ENCODE data around the gene COBL.

Gene COBL

DNA sequence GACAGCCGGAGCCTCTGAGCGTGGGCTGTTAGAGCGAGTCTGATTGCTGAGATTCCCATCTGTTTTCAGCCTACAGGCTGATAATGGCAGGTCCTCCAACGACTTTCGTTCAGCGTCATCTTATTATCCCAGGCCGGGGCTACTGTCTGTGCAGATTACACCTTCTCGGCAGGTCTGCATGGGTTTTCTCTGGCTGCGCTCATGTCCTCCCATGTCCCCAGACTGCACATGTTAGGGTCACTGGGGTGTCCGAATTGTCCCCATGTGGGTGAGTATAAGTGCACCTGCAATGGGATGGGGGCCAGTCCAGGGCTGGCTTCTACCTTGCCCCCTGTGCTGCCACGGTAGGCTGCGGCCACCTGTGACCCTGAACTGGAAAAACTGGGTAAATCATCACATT, 257.8 kb downstream of the COBL start:
- Histone ChIP-seq H3K27ac (ENCODE audit: low read depth, low read length) (no peak overlapping the region), H3K4me3 (ENCODE audit: low read depth in 1 of 5, low read length in 5 of 5) (no peak overlapping the region), H3K9me3 (ENCODE audit: control insufficient read depth in 5 of 5, low read length in 5 of 5) (no peaks in the 10 kb centered on the region), H3K4me1 (ENCODE audit: control insufficient read depth in 5 of 5, insufficient read depth in 5 of 5, low read length in 5 of 5) (peaks cover 0 to 6% (median 0%) of the 10 kb centered on the region in 5 donors), H3K36me3 (ENCODE audit: control insufficient read depth in 5 of 5, insufficient read depth in 5 of 5, low read length in 5 of 5) (no peaks in the 10 kb centered on the region), H3K27me3 (ENCODE audit: control insufficient read depth in 5 of 5, insufficient read depth in 4 of 5, low read length in 5 of 5) (no peaks in the 10 kb centered on the region), H3K9ac (ENCODE audit: low read length in 5 of 5) (no peak overlapping the region)

- H3K4me3 ChIP-seq (ENCODE audit: low read depth in 1 of 5, low read length in 5 of 5) = no peak overlapping the region
- H3K27me3 ChIP-seq (ENCODE audit: control insufficient read depth in 5 of 5, insufficient read depth in 4 of 5, low read length in 5 of 5) = no peaks in the 10 kb centered on the region
- no peaks in the 10 kb centered on the region for H3K9me3 ChIP-seq (ENCODE audit: control insufficient read depth in 5 of 5, low read length in 5 of 5)
- H3K4me1 ChIP-seq (ENCODE audit: control insufficient read depth in 5 of 5, insufficient read depth in 5 of 5, low read length in 5 of 5) = peaks cover 0 to 6% (median 0%) of the 10 kb centered on the region in 5 donors
- no peak overlapping the region for H3K27ac ChIP-seq (ENCODE audit: low read depth, low read length)
- no peaks in the 10 kb centered on the region for H3K36me3 ChIP-seq (ENCODE audit: control insufficient read depth in 5 of 5, insufficient read depth in 5 of 5, low read length in 5 of 5)
- H3K9ac ChIP-seq (ENCODE audit: low read length in 5 of 5) = no peak overlapping the region
Observed at GRCh38 chr7:51055039-51055840, 261.4 kb downstream of the COBL start.

DNA sequence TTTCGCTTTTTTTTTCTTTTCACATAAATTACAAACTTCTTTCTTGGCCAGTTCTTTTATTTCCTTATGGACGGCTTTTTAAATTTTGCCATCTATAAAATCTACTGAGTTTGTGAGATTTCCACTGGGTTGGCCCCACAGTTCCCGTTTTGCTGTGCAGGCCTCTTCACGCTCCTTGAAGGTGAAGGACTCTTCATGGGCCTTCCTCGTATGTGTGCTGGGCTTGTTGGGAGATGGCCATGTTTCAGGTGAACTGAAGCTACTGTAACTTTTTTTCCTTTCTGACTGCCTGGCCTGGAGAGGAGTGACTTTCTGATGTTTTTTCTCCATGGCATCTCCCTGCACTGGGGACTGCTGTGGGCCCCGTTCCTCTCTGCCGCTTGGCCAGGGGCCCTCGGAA, 262.4 kb downstream of the COBL start:
- Histone ChIP-seq H3K9ac (ENCODE audit: low read length in 5 of 5) (no peak overlapping the region), H3K4me3 (ENCODE audit: low read depth in 1 of 5, low read length in 5 of 5) (no peak overlapping the region), H3K27ac (ENCODE audit: low read depth, low read length) (no peak overlapping the region), H3K4me1 (ENCODE audit: control insufficient read depth in 5 of 5, insufficient read depth in 5 of 5, low read length in 5 of 5) (no peaks in the 10 kb centered on the region), H3K27me3 (ENCODE audit: control insufficient read depth in 5 of 5, insufficient read depth in 4 of 5, low read length in 5 of 5) (peaks cover 0 to 2% (median 0%) of the 10 kb centered on the region in 5 donors), H3K36me3 (ENCODE audit: control insufficient read depth in 5 of 5, insufficient read depth in 5 of 5, low read length in 5 of 5) (no peaks in the 10 kb centered on the region), H3K9me3 (ENCODE audit: control insufficient read depth in 5 of 5, low read length in 5 of 5) (no peaks in the 10 kb centered on the region)

GRCh38 chr7:51053160-51053925, 263.3 kb downstream of the COBL start:
- Histone ChIP-seq H3K27me3 (ENCODE audit: control insufficient read depth in 5 of 5, insufficient read depth in 4 of 5, low read length in 5 of 5) (peaks cover 0 to 3% (median 0%) of the 10 kb centered on the region in 5 donors), H3K27ac (ENCODE audit: low read depth, low read length) (no peak overlapping the region), H3K36me3 (ENCODE audit: control insufficient read depth in 5 of 5, insufficient read depth in 5 of 5, low read length in 5 of 5) (no peaks in the 10 kb centered on the region), H3K4me3 (ENCODE audit: low read depth in 1 of 5, low read length in 5 of 5) (no peak overlapping the region), H3K9ac (ENCODE audit: low read length in 5 of 5) (no peak overlapping the region), H3K4me1 (ENCODE audit: control insufficient read depth in 5 of 5, insufficient read depth in 5 of 5, low read length in 5 of 5) (no peaks in the 10 kb centered on the region), H3K9me3 (ENCODE audit: control insufficient read depth in 5 of 5, low read length in 5 of 5) (no peaks in the 10 kb centered on the region)

DNA sequence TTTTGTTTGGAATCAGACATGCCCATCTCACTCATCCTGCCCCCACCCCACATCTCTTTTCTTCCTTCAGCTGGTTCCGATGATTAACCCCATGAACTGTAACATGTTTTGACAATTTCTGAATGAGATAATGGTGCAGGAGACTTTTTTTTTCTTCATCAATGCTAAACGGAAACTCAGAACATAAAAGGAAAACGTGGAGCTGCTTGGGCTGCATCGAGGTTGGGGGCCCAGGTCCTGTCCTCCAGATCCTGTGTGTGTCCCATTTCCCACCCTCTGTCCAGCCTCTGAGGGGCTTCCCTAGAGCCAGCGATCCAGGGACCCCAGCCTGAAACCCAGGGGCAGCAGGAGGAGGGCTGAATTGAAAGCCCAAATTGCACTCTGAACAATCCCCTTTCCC, 270.1 kb downstream of the COBL start:
- Histone ChIP-seq H3K27me3 (ENCODE audit: control insufficient read depth in 5 of 5, insufficient read depth in 4 of 5, low read length in 5 of 5) (peaks cover 0 to 3% (median 0%) of the 10 kb centered on the region in 5 donors), H3K9ac (ENCODE audit: low read length in 5 of 5) (no peak overlapping the region), H3K36me3 (ENCODE audit: control insufficient read depth in 5 of 5, insufficient read depth in 5 of 5, low read length in 5 of 5) (no peaks in the 10 kb centered on the region), H3K4me1 (ENCODE audit: control insufficient read depth in 5 of 5, insufficient read depth in 5 of 5, low read length in 5 of 5) (no peaks in the 10 kb centered on the region), H3K27ac (ENCODE audit: low read depth, low read length) (no peak overlapping the region), H3K4me3 (ENCODE audit: low read depth in 1 of 5, low read length in 5 of 5) (no peak overlapping the region), H3K9me3 (ENCODE audit: control insufficient read depth in 5 of 5, low read length in 5 of 5) (no peaks in the 10 kb centered on the region)

DNA sequence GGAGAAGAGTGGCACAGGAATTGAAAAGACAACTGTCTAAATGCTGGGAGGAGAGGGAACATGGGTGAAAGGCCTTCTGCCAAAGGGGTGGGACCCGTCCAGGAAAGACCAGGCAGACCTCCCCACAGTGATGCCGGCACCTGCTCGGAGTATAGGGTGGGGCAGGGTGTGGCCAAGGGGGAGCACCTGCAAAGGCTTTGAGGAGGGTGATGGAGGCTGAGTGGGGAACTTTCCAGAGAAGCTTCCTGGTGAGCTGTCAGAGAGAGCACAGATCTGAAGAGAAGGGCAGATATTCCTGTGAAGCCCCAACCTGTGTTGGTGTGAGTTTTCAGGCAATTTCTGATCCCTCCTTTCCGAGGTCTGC, 270.5 kb downstream of the COBL start:
- H3K27me3 ChIP-seq (ENCODE audit: control insufficient read depth in 5 of 5, insufficient read depth in 4 of 5, low read length in 5 of 5) = peaks cover 0 to 3% (median 0%) of the 10 kb centered on the region in 5 donors
- H3K36me3 ChIP-seq (ENCODE audit: control insufficient read depth in 5 of 5, insufficient read depth in 5 of 5, low read length in 5 of 5) = no peaks in the 10 kb centered on the region

DNA sequence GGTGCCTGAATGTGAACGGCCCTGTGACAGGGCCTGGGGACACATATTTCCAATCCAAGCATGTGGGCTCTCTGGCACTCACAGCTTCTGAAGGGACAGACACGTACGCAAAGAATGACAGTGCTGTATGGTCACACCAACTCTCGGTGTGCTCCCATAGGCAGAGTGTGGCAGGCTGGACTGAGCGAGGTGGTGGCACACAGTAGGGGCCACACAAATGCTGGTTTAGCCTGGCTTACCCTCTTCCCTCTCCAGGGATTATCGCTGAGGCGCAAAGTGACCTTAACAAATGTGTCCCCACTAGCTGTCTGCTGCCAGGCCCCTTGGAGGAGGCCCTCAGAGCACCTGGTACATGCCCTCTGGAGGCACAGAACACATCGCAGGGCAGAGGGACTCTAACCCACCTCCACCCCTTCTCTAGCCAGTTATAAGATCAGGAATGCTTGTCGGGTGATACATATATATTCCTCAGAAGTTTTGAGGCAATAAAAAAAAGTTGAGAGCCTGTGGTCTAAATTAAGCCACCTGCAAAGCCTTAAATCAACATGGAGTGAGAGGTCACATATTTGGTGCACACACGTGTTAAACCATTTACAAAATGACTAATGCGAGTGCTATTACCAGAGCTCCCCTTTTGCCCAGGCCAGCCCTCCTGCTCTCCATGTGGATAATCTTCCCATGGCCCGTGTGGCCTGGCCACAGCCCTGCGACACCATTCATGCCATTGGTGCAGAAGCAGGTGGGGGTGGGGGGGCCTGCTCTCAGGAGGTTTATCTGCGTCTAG, 271.1 kb downstream of the COBL start:
- Histone ChIP-seq H3K36me3 (ENCODE audit: control insufficient read depth in 5 of 5, insufficient read depth in 5 of 5, low read length in 5 of 5) (no peaks in the 10 kb centered on the region), H3K27me3 (ENCODE audit: control insufficient read depth in 5 of 5, insufficient read depth in 4 of 5, low read length in 5 of 5) (peaks cover 0 to 3% (median 0%) of the 10 kb centered on the region in 5 donors), H3K4me3 (ENCODE audit: low read depth in 1 of 5, low read length in 5 of 5) (no peak overlapping the region), H3K27ac (ENCODE audit: low read depth, low read length) (no peak overlapping the region), H3K9ac (ENCODE audit: low read length in 5 of 5) (no peak overlapping the region), H3K9me3 (ENCODE audit: control insufficient read depth in 5 of 5, low read length in 5 of 5) (no peaks in the 10 kb centered on the region), H3K4me1 (ENCODE audit: control insufficient read depth in 5 of 5, insufficient read depth in 5 of 5, low read length in 5 of 5) (no peaks in the 10 kb centered on the region)

More for the DNA sequence above, 270.5 kb downstream of the COBL start:
- Histone ChIP-seq H3K4me3 (ENCODE audit: low read depth in 1 of 5, low read length in 5 of 5) (no peak overlapping the region), H3K9ac (ENCODE audit: low read length in 5 of 5) (no peak overlapping the region), H3K27ac (ENCODE audit: low read depth, low read length) (no peak overlapping the region), H3K9me3 (ENCODE audit: control insufficient read depth in 5 of 5, low read length in 5 of 5) (no peaks in the 10 kb centered on the region), H3K4me1 (ENCODE audit: control insufficient read depth in 5 of 5, insufficient read depth in 5 of 5, low read length in 5 of 5) (no peaks in the 10 kb centered on the region)

DNA sequence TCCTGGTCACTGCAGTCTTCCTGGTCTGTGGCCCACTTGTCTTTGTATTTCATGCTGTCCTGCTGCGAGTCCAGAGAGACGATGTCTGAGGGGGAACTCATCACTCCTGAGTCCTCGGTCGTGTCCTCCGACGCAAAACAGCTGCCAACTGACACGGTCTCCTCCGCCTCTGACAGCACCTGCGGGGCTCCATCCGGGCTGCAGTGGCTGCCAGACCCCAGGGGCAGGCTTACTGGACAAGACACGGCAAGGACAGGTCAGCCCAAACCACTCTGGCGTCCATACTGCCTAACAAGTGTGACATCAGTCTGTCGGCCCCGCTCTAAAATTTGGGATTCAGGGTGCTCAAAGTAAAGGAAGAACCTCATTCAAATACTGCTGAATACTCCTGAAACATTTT, 273.1 kb downstream of the COBL start:
- no peaks in the 10 kb centered on the region for H3K27me3 ChIP-seq (ENCODE audit: control insufficient read depth in 5 of 5, insufficient read depth in 4 of 5, low read length in 5 of 5)
- no peak overlapping the region for H3K27ac ChIP-seq (ENCODE audit: low read depth, low read length)
- H3K9me3 ChIP-seq (ENCODE audit: control insufficient read depth in 5 of 5, low read length in 5 of 5) = no peaks in the 10 kb centered on the region
- H3K4me1 ChIP-seq (ENCODE audit: control insufficient read depth in 5 of 5, insufficient read depth in 5 of 5, low read length in 5 of 5) = no peaks in the 10 kb centered on the region
- no peaks in the 10 kb centered on the region for H3K36me3 ChIP-seq (ENCODE audit: control insufficient read depth in 5 of 5, insufficient read depth in 5 of 5, low read length in 5 of 5)
- no peak overlapping the region for H3K4me3 ChIP-seq (ENCODE audit: low read depth in 1 of 5, low read length in 5 of 5)
- H3K9ac ChIP-seq (ENCODE audit: low read length in 5 of 5) = no peak overlapping the region

DNA sequence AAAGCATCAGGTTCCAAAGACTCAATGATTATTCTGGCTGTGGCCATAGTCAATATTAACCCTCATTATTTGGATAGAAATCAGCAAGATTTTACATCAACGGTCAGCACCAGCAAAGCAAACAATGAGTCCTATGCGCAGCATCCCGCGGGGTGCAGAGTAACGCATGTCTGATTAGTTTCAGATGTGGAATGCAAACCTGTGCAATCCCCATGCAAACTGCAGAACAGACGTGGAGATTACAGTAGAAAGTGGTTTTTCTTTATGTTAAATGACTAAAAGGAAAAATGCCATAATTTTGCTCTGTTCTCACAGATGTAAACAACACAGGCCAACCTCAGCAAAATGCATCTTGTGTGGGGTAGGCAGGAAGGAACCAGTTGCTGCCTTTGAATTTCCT, 275.8 kb downstream of the COBL start:
- H3K4me3 ChIP-seq (ENCODE audit: low read depth in 1 of 5, low read length in 5 of 5) = no peak overlapping the region
- no peaks in the 10 kb centered on the region for H3K9me3 ChIP-seq (ENCODE audit: control insufficient read depth in 5 of 5, low read length in 5 of 5)
- no peaks in the 10 kb centered on the region for H3K4me1 ChIP-seq (ENCODE audit: control insufficient read depth in 5 of 5, insufficient read depth in 5 of 5, low read length in 5 of 5)
- no peaks in the 10 kb centered on the region for H3K36me3 ChIP-seq (ENCODE audit: control insufficient read depth in 5 of 5, insufficient read depth in 5 of 5, low read length in 5 of 5)
- H3K27me3 ChIP-seq (ENCODE audit: control insufficient read depth in 5 of 5, insufficient read depth in 4 of 5, low read length in 5 of 5) = no peaks in the 10 kb centered on the region
- H3K27ac ChIP-seq (ENCODE audit: low read depth, low read length) = no peak overlapping the region
- H3K9ac ChIP-seq (ENCODE audit: low read length in 5 of 5) = no peak overlapping the region

DNA sequence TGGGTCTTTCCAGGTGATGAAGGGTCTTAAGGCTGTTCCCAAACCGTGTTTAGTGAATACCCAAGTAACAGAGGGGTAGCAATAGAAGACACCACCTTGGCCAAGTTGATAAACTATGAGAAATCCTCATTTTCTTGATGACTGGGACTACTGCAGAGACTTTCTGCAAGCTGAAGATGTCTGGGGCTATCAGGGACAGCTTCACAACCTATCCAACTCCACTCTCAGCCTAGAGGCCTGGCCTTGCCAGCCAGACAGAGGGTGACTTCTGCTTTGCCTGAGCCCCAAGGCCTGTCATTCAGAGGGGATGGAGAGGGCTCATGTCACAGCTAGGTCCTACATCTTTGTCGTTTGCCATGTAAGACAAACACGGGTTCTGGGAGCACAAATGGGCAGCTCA, 278.0 kb downstream of the COBL start:
- H3K36me3 ChIP-seq (ENCODE audit: control insufficient read depth in 5 of 5, insufficient read depth in 5 of 5, low read length in 5 of 5) = no peaks in the 10 kb centered on the region
- no peaks in the 10 kb centered on the region for H3K9me3 ChIP-seq (ENCODE audit: control insufficient read depth in 5 of 5, low read length in 5 of 5)
- H3K4me3 ChIP-seq (ENCODE audit: low read depth in 1 of 5, low read length in 5 of 5) = no peak overlapping the region
- no peak overlapping the region for H3K27ac ChIP-seq (ENCODE audit: low read depth, low read length)
- H3K9ac ChIP-seq (ENCODE audit: low read length in 5 of 5) = no peak overlapping the region
- no peaks in the 10 kb centered on the region for H3K27me3 ChIP-seq (ENCODE audit: control insufficient read depth in 5 of 5, insufficient read depth in 4 of 5, low read length in 5 of 5)
- peaks cover 1 to 15% (median 10%) of the 10 kb centered on the region in 5 donors for H3K4me1 ChIP-seq (ENCODE audit: control insufficient read depth in 5 of 5, insufficient read depth in 5 of 5, low read length in 5 of 5)

Measured in subcutaneous abdominal adipose tissue (tissue), 5 donors.